T-helper 2 cell treated with Interferon-gamma antibody and Interleukin-4, amounts not matched to agents 100 ng/mL and 5 ng/mL, for 36 hours (primary cell): ENCODE results near the gene RNASE8. TPM values are rescaled to one million over a fixed set of nuclear protein-coding genes. Genes with fewer than 3 reads are reported as not detected.

Experiments
- intact Hi-C: fragments of 100-400 bp; cut with micrococcal nuclease; formaldehyde crosslinking; loops from one replicate; pipeline ENCODE4 v1.15.1; 2023
- total RNA-seq: library from RNA; stranded (reverse); gene quantifications from 2 replicates; pipeline ENCODE4 v1.2.3, GENCODE V29; 2022

Gene RNASE8
- total RNA-seq, 1 donor from 2014 or later = not detected

GRCh38 chr14:21090194-21090939 lies 32.7 kb downstream of the RNASE8 start:
- intact Hi-C loops = no loop called here

- intact Hi-C loops = no loop called here
Measured at GRCh38 chr14:21090940-21091663, 33.5 kb downstream of the RNASE8 start.

DNA sequence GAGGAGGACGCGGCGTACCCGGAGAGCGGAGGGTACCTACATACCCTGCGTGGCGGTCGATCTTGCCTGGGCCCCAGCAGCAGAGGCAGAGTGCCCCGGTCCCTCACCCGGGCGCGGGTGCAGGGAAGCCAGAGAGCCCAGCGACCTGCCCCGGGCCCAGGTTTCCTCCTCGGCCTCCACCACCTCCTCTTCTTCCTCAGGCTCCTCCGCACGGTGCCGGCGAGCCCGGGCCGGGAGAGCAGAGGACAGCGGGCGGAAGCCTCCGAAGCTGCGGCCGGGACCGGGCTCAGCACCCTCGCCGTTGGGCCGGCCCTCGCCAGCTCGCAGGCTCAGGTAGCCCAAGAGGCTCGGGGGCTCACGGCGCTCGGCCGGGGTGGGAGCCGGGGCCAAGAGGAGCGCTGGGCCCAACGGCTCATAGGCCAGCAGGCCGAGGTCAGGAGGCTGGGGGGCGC lies 34.2 kb downstream of the RNASE8 start:
- intact Hi-C loops = loop anchor here (1.0 to 2.0 kb wide), 4 partner anchors 12 to 465 kb away; no protein-coding TSS in a partner anchor

DNA sequence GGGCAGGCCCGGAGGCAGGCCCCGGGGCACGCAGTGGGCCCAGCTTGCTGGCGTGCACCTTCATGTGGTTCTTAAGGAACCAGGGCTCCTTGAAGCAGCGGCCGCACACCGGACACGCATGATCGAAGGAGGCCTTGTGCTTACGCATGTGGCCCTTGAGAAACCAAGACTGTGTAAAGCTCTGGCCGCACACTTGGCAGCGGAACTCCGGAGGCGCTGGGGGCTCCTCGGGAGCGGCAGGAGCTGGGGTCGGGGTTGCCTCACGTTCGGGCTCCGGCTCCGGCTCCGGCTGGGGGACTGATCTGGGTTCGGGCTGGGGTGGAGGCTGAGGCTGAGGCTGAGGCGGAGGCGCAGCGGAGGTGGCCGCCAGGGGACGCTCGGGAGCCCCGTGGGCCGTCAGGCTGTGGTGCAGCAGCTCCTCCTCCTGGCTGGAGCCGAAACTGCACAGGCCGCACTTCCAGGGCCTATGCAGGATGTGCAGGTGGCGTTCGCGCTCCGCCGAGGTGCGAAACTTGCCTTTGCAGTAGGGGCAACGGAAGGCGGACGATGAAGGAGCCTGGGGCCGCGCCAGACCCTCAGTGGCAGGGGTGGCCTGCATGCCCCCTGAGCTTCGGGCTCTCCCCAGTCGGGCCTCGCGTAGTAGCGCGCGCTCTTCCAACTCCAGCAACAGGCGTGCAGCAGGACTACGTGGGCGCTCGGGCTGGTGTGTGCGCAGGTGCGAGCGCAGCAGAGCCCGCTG lies 34.8 kb downstream of the RNASE8 start:
- intact Hi-C loops = loop anchor here (1.0 to 2.0 kb wide), 4 partner anchors 12 to 464 kb away; no protein-coding TSS in a partner anchor

DNA sequence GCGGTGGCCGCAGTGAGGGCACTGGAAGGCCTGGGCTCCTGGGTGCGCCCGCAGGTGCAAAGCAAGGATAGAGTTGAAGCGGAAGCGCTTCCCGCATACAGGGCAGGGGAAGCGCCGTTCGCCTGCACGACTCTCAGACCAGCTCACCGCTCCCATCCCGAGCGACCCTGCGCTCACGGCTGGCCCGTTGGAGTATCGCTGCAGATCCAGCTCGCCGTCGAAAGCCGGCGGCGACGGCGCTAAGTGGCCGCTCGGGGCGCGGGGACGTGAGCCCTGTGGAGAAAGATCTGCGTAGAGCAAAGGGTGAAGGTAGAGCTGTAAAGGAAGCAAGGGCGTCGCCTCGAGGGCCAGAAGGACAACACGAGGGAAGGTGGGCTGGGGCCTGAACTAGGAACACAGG lies 35.4 kb downstream of the RNASE8 start:
- intact Hi-C loops = loop anchor here (2.0 kb wide), 1 partner anchor 464 kb away; no protein-coding TSS in a partner anchor

DNA sequence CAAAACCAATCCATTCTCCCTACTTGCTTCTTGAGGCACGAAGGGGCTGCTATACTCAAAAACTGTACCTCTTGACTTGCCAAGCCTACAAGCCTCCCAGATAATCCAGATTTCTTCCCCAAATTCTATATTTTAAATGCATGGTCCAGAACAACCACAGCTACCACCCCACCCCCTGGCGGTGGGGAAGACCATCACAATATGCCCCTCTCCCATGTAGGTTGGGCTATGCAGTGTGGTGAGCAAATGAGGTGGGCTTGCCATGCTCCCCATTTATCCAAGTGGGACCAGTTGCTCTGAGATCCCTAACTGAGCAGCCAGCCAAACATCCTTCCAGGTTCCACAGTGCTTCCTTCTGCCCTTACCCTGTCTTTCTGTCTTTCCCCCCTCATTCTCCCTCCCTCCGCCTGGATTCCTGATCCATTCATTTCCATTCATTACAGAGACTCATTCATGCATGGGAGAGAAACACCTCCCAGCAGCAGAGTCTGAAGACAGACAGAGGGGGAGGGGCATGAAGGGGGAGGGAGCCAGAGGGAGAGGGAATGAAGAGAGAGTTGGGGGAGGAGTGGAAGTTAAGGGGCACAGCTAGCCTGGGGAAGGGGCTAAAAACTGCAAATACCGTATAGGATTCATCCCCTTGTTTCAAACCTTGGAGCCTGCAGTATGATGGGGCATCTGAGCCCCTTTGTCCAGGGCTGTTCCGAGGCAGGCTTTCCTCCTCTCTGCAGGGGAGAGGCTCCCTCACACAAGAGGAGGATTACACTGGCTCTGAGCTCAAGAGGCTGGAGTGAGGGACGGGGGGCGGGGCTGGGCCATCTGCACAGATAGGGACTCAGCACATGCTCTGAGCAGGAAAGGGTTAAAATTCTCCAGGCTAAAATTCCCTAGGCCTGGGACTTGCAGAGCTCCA lies 36.4 kb downstream of the RNASE8 start:
- intact Hi-C loops = loop anchor here (2.0 kb wide), 1 partner anchor 463 kb away; no protein-coding TSS in a partner anchor

DNA sequence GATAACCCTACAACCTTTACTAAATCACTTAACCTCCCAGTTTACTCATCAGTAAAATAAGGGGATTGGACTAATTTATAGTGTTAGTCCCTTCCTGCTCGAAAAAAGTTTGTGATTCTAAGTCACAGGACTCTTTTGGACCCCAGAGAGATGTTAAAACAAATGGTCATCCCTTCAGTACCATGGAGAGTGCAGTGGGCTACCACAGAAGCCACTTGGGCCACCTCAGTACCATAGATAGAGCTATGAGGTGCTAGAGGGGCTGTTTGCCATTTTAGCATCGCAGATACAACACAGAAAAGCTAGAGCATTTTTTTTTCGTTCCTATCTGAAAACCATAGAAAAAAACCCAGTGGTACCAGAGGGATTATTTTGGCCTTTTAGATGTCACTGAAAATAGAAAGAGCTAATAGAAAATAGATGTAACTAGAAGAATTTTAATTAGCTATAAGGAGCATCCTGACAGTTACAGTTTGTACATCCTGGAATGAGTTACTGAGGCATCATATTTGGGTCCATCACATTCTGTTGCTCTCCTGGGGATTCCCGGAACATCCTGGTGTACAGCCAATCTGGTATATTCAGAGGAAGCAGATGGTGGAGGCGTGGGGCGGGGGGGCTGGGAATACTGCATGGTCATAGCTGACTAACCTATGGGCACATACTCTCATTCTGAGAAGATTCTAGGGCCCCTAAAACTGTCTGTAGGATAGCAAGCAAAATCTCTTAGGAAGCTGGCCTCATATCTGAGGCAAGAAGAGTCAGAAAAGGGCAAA lies 38.0 kb downstream of the RNASE8 start:
- intact Hi-C loops = no loop called here

GRCh38 chr14:21096438-21096837 lies 38.8 kb downstream of the RNASE8 start:
- intact Hi-C loops = no loop called here

GRCh38 chr14:21096978-21097635 lies 39.5 kb downstream of the RNASE8 start:
- intact Hi-C loops = no loop called here

- intact Hi-C loops = no loop called here
Measured at GRCh38 chr14:21097636-21098075, 40.0 kb downstream of the RNASE8 start.

DNA sequence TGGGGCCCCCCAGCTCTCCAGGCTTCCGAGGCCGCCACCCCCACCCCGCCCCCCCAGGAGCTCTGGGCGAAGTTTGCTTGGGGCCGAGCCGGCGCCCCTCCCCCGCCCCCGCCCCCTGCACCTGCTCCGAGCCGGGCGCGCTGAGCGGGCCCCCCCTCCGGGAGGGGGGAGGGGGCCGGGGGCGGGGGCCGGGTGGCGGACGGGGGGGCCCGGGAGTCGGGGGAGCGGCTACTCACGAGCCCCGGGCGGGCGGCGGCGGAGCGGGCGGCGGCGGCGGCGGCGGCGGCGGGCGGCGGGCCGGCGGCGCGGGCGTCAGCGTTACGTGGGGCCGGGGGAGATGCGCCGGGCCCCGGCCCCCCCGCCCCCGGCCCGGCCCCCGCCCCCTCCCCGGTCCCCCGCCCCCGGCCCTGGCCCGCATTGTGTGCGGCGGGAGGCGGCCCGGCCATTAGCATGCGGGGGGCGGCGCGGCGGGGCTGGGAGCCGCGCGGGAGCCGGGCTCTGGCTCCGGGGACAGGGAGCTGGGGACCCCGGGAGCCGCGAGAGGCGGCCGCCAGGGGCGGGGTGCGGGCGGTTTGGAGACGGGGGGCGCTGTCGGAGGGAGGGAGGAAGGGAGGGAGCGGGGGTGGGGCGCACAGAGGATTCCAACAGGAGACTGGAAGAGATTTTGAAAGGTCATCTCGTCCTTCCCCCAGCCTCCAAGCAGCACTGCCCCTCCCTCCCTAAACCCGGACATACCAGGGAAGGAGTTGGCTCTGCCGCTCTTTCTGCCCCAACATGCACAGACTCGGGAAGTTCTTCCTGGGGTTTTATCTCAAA lies 40.7 kb downstream of the RNASE8 start, which contains the start of gene ZNF219:
ZNF219 (minus strand) TSS at position 580 of the 816 bp plus-strand sequence. CDS start 5,064 bp downstream, outside the sequence.
- intact Hi-C loops = no loop called here

- intact Hi-C loops = no loop called here
Measured at GRCh38 chr14:21098892-21099595, 41.4 kb downstream of the RNASE8 start.

DNA sequence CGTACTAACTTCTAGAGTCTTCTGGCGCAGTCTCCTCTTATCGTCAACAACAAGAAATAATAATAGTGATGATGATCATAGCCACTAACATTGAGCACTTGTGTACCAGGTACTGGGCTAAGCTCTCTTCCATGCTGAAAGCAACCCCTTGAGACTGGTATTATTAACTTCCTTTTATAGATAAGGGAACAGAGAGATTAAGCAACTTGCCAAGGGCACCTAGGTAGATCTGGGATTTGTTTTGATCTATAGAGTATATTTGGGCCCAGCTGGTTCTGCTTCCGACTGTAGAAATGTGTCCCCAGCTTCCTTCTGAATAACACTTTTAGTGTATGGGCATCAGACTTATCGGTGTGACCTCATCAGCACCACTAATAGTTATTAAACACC lies 42.0 kb downstream of the RNASE8 start:
- intact Hi-C loops = no loop called here

DNA sequence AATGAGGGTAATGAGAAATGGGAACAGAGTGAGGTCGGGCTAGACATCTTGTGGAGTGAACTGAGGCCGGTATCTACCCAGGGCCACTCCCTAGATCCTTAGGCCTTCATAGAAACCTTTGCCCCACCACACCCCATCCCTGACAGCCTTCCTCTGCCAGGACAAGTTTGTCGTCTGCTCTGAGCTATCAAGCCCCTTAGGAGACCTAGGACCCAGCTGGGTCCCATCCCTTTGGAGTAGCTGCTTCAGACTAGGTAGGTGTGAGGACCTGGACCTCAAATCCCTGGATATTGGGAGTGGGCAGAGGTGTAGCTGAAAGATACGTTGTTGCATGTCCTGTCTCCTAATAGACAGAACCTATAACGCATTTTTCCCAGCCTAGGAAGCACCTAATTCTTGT lies 43.3 kb downstream of the RNASE8 start, which contains the start of gene TMEM253:
TMEM253 (plus strand) TSS at position 136 of the 400 bp plus-strand sequence. CDS start 278 bp downstream, outside the sequence.
- intact Hi-C loops = loop anchor here (5.0 to 10.0 kb wide), 4 partner anchors 281 to 759 kb away; partner anchors contain the start of genes APEX1, OSGEP, PARP2 and SUPT16H

DNA sequence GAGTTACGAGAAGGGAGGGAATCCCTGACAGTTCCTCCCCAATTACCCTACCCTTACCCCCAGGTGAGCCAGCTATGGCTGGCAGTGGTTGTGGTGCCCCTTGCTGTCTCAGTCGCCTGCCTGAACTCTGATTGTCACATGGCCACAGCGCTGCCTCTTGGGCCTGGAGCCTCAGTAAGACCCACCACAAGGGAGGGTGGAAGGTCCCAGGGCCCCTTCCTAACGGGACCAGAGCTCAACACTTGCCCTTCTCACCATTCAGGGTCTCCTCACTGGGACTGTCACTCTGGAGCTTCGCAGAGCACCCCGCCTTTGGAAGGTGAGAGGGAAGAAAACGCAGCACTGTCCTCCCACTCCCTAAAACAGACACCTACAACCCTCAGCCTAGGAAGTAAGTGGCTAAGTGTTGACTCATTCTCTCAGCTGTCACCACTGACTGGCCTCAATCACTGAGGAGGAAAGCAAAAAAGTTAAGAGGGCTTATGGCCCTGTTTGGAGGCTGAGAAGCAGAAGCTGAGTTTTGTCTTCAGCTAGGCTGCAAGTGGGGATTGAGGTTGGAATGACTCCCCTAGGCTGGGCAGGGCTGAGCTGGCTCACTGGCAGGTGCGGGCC lies 44.3 kb downstream of the RNASE8 start:
- intact Hi-C loops = loop anchor here (5.0 to 10.0 kb wide), 4 partner anchors 280 to 760 kb away; partner anchors contain the start of genes APEX1, OSGEP, PARP2 and SUPT16H
